Subcutaneous abdominal adipose tissue (tissue), 5 donors: ENCODE measurements around the gene MYBPH.

Source experiments
- H3K27ac ChIP-seq: one replicate; pipeline ENCODE4 v1.7.0; 2013; ENCODE audit warnings: low read depth, mild to moderate bottlenecking, inconsistent platforms, low read length, moderate library complexity
- H3K27me3 ChIP-seq, 5 donors: one replicate each; pipeline ENCODE4 v1.7.0; 2013; ENCODE audit warnings: low read length in 5 of 5, inconsistent platforms in 1 of 5; ENCODE audit not compliant: control insufficient read depth in 5 of 5, insufficient read depth in 4 of 5
- H3K36me3 ChIP-seq, 5 donors: one replicate each; pipeline ENCODE4 v1.7.0; 2013; ENCODE audit warnings: low read length in 5 of 5; ENCODE audit not compliant: control insufficient read depth in 5 of 5, insufficient read depth in 5 of 5
- H3K4me1 ChIP-seq, 5 donors: one replicate each; pipeline ENCODE4 v1.7.0; 2013; ENCODE audit warnings: low read length in 5 of 5, mild to moderate bottlenecking in 3 of 5, moderate library complexity in 1 of 5; ENCODE audit not compliant: control insufficient read depth in 5 of 5, insufficient read depth in 5 of 5
- H3K4me3 ChIP-seq, 5 donors: one replicate each; pipeline ENCODE4 v1.7.0; 2013; ENCODE audit warnings: low read length in 5 of 5, low read depth in 1 of 5
- H3K9ac ChIP-seq, 5 donors: one replicate each; pipeline ENCODE4 v1.7.0; 2013; ENCODE audit warnings: low read length in 5 of 5, mild to moderate bottlenecking in 4 of 5, moderate library complexity in 3 of 5
- H3K9me3 ChIP-seq, 5 donors: one replicate each; pipeline ENCODE4 v1.7.0; 2013; ENCODE audit warnings: low read length in 5 of 5; ENCODE audit not compliant: control insufficient read depth in 5 of 5
- donor health status: healthy.
- donor health status: healthy.
- donor health status: healthy.
- donor health status: healthy.
- donor health status: healthy.

The MYBPH gene

DNA sequence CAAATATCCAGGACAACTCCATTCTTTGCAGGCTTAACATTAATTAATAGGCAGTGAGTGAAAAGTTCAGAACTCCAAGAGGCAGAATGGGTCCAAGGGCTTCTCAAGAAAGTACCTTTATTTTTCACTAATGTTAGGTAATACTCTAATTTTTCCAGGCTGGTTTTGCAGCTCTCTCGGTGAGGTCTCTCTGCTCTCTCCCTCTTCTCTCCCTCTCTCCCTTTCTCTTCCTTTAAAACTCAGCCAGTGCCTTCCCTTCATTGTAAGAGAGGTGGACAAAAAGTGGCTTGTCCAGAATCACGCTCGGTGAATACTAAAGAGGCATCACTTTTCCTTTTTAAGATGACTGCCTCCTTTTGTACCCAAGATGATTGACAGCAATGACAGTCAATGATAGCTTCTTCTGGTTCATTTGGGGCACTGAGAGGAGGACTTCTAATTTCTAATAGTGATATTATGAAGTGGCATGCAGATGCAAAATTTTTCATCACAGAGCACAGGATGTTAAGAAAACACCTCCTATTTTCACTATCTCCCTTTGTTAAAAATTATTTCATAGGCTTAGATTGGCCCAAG lies 12.2 kb upstream of the MYBPH start:
- Histone ChIP-seq H3K27ac (no peak overlapping the region), H3K9ac (no peak overlapping the region)

DNA sequence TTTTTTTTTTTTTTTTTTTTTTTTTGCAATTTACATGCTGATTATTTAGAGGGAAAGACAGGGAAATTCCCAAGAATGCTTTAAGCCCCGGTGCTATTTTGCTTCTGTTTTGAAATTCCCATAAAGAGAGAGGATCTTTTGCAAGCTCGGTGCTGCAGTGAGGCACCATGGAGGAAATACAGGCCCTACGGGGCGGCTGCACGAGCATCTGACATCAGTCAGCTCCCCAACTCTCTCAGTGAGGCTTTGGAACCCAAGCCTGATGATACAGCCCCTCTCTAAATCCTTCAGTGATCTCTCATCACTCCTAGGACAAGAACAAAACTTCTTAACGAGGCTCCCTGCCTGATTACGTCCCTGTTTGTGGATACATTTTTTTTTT lies 11.7 kb upstream of the MYBPH start:
- no peaks in the 10 kb centered on the region for H3K9me3 ChIP-seq
- H3K27ac ChIP-seq, result no peak overlapping the region
- H3K27me3 ChIP-seq, result no peaks in the 10 kb centered on the region
- no peak overlapping the region for H3K4me3 ChIP-seq
- H3K9ac ChIP-seq, result no peak overlapping the region
- no peaks in the 10 kb centered on the region for H3K36me3 ChIP-seq
- peaks cover 0 to 13% (median 8%) of the 10 kb centered on the region in 5 donors for H3K4me1 ChIP-seq

More for the DNA sequence above, 12.2 kb upstream of the MYBPH start:
- no peaks in the 10 kb centered on the region for H3K27me3 ChIP-seq
- H3K4me1 ChIP-seq, result peaks cover 0 to 13% (median 8%) of the 10 kb centered on the region in 5 donors
- H3K4me3 ChIP-seq, result no peak overlapping the region
- H3K9me3 ChIP-seq, result no peaks in the 10 kb centered on the region
- no peaks in the 10 kb centered on the region for H3K36me3 ChIP-seq

DNA sequence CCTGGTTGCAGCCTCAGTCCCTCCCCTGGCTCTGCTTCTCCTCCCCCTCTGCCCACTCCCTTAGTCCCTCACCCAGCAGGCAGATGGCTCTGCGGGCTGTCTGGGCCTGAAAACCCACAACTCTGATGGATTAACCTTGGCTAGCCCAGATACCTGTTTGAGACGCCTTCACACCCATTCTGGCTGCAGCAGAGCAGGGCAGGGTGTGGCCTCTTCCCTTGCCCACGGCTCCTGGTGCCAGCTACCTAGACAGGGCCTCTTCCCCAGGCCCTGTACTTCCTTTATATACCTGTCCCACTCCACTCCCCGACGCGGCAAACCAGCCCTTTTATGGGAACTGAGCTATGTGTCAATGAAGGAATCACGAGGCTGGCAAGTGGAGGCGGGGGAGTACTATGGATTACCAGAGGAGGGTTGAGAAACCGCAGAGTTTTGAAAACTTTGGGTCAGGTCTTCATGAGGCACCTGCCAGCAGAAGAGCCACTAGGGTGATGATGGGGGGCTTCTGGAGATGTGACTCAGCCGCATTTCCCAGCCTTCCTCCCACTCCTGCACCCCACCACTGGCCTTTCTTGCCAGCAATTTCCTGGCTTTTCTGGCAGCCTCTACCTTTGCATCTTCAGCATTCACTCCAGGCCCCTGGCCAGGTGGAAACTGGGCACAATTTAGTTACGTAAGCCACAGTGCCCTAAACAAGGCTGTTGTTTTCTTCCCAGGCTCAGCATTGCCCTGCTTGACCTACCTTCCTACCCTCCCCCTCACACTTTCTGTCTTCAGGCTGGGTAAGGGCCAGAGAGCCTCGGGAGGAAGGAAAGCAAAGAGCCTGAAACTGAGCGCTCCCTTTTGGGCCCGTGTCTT lies 11.0 kb upstream of the MYBPH start, which contains the start of gene CHI3L1:
Gene CHI3L1 (minus strand): TSS at position 259 of the 858 bp plus-strand sequence. CDS start 81 bp downstream, at position 178.
- Histone ChIP-seq H3K9me3 (no peaks in the 10 kb centered on the region), H3K4me3 (no peak within 1 kb of the TSS), H3K36me3 (no peaks in the 10 kb centered on the region), H3K27me3 (no peaks in the 10 kb centered on the region), H3K4me1 (peaks cover 0 to 13% (median 8%) of the 10 kb centered on the region in 5 donors), H3K27ac (no peak within 1 kb of the TSS), H3K9ac (no peak within 1 kb of the TSS)

DNA sequence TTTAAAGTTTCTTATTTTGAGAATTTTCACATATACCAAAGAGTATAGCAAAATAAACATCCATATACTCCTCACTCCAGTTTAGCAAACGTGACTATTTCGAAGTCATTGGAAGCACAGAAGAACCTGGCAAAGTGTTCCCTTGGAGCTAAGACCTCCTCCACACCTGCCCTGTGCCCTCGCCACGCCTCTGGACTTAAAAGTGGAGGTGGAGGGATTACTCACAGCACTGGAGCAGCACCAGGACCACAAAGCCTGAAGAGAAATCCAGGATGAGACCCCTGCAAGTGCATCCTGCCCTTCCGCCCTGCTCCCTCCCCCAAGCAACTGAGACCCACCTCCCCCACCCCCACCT lies 10.4 kb upstream of the MYBPH start:
- Histone ChIP-seq H3K9me3 (no peaks in the 10 kb centered on the region), H3K27ac (no peak overlapping the region), H3K4me1 (peaks cover 0 to 13% (median 8%) of the 10 kb centered on the region in 5 donors), H3K9ac (no peak overlapping the region), H3K4me3 (no peak overlapping the region), H3K36me3 (no peaks in the 10 kb centered on the region), H3K27me3 (no peaks in the 10 kb centered on the region)

DNA sequence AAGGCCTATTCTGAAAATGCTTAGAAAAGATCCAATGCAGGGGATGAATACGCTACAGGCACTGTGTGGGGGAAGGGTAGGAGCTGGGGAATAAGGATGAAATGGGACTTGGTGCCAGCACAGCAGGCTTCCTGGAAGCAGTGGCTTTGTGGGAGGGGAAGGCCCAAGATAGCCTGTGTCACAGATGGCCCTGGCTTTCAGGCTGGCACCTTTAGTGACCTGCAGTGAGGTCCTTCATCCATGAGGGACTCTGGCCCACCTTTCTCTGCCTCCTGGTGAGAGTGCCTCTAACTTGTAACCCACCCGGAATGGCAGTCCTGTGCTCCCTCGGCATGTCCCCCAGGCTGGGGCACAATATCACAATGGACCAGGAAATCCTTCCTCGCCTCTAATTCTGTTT lies 10.0 kb upstream of the MYBPH start:
- Histone ChIP-seq H3K27me3 (no peaks in the 10 kb centered on the region), H3K27ac (no peak overlapping the region), H3K4me3 (no peak overlapping the region), H3K9ac (no peak overlapping the region), H3K36me3 (no peaks in the 10 kb centered on the region), H3K4me1 (peaks cover 0 to 13% (median 8%) of the 10 kb centered on the region in 5 donors), H3K9me3 (no peaks in the 10 kb centered on the region)

DNA sequence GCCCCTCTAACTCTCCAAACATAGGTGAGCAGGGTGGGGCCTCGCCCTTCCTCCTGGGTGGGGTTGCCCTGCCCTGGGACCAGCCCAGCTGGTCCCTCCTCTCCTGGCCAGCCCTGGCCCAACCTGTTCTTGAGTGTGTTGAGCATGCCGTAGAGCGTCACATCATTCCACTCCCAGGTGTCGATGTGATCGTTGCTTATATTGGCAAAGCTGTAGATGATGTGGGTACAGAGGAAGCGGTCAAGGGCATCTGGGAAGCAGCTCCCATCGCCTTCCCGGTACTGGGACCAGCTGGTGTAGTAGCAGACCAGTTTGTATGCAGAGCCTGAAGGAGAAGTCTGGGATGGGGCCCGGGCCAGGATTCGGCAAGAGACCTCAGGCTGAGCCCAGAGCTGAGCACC lies 9.4 kb upstream of the MYBPH start:
- no peak overlapping the region for H3K27ac ChIP-seq
- H3K9me3 ChIP-seq, result no peaks in the 10 kb centered on the region

DNA sequence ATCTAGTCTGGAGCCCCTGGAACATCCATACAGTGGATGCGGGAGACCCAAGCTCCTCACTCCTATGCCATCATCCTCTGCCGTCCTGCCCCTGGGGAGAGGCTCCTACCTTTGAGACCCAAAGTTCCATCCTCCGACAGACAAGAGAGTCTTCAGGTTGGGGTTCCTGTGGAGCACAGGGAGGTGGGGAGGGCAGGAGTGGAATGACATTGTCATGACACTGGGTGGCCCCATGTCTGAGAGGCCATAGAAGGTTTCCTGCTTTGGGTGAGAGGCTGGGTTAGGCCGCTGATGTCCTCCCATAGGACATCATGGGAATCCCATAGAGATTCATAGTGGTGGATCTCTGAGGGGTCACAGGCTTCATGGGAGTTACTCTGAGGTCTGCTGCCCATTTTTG lies 8.8 kb upstream of the MYBPH start:
- Histone ChIP-seq H3K4me3 (no peak overlapping the region), H3K9me3 (no peaks in the 10 kb centered on the region), H3K4me1 (peaks cover 0 to 13% (median 8%) of the 10 kb centered on the region in 5 donors), H3K27me3 (peaks cover 0 to under 1% (median 0%) of the 10 kb centered on the region in 5 donors), H3K9ac (no peak overlapping the region), H3K36me3 (no peaks in the 10 kb centered on the region), H3K27ac (no peak overlapping the region)

More for the DNA sequence above, 9.4 kb upstream of the MYBPH start:
- Histone ChIP-seq H3K4me1 (peaks cover 0 to 13% (median 8%) of the 10 kb centered on the region in 5 donors), H3K36me3 (no peaks in the 10 kb centered on the region), H3K27me3 (no peaks in the 10 kb centered on the region), H3K4me3 (no peak overlapping the region), H3K9ac (no peak overlapping the region)

DNA sequence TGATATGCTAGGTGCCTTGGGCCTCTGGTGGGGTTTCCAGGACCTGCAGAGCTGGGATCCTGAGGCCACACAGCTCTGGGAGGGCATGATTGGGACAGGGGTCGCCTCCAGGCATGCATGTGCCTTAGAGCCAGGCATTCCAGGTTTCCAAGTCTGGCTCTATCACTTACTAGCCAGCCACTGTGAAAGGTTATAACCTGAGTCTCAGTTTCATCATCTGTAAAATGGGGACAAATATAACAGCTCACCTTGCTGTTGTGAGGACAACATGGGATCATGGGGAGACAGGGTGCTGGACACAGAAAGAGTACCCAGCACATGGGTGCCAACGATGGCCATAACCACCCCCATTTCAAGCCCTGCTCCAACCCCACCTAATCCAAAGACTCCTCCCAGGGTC lies 8.2 kb upstream of the MYBPH start:
- Histone ChIP-seq H3K36me3 (no peaks in the 10 kb centered on the region), H3K27ac (no peak overlapping the region), H3K4me1 (peaks cover 0 to 13% (median 8%) of the 10 kb centered on the region in 5 donors), H3K9ac (no peak overlapping the region), H3K9me3 (no peaks in the 10 kb centered on the region), H3K4me3 (no peak overlapping the region), H3K27me3 (peaks cover 0 to 2% (median 0%) of the 10 kb centered on the region in 5 donors)

DNA sequence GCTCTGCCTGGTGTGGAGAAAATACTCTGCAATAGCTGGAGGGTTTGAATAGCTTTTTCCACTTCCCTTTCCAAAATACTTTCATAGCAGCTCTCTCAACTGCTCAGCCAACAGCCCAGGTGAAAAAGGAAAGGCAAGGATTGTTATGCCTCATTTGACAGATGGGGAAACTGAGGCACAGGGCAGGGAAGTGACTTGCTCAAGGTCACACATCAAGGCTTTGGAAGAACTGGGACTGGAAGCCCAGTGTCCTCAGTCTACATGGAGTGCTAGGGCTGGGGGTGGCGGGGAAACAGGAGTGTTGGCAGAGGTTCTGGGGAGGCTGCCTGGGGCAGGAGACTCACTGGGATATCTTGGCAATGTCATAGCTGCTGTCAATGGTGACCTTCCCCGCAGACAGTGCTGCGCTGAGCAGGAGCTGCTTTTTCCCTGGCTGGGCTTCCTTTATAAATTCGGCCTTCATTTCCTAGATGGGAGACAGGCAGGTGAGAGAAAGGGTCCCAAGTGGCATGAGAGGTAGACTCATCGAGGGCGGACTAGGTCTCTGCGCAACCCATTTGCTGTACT lies 6.8 kb upstream of the MYBPH start:
- Histone ChIP-seq H3K27ac (no peak overlapping the region), H3K9ac (no peak overlapping the region), H3K36me3 (no peaks in the 10 kb centered on the region), H3K27me3 (peaks cover 0 to 2% (median 0%) of the 10 kb centered on the region in 5 donors), H3K4me3 (no peak overlapping the region), H3K9me3 (no peaks in the 10 kb centered on the region), H3K4me1 (peaks cover 0 to 17% (median 10%) of the 10 kb centered on the region in 5 donors)
